H1 (cell line): Measurements from ENCODE around the gene SLC6A8. TPM values are rescaled to one million over a fixed set of nuclear protein-coding genes. Genes with fewer than 3 reads are reported as not detected.

ENCODE experiments used
- CTCF ChIA-PET: fragments of 300-600 bp; sonication (Branson Sonifier 250); formaldehyde crosslinking; loops from one replicate; lab custom pipeline; 2021; ENCODE audit not compliant: partially characterized antibody; lab: Charles Lee
- POLR2A ChIA-PET: fragments of 300-600 bp; sonication (Branson Sonifier 250); formaldehyde crosslinking; loops from one replicate; lab custom pipeline; 2021; ENCODE audit warnings: inconsistent platforms; ENCODE audit not compliant: partially characterized antibody; lab: Charles Lee
- DNase-seq, 2 experiments: peaks; one replicate each; pipeline versions ENCODE4 v3.0.0 to v3.0.0-alpha.2; 2010 to 2022; ENCODE audit warnings: low spot score in 2 of 2, low read depth in 1 of 2, mixed read lengths in 1 of 2
- FAIRE-seq: peaks from 2 replicates; lab custom pipeline; 2011; peaks lifted over from hg19 to GRCh38; lab: Jason Lieb, UNC
- H2AFZ ChIP-seq: 2 replicates; pipeline ENCODE4 v1.8.1; 2012; ENCODE audit warnings: low read length, inconsistent platforms
- H2AK5ac ChIP-seq: 2 replicates; pipeline ENCODE4 v1.6.1; 2013; ENCODE audit warnings: low read depth, low read length
- H2BK120ac ChIP-seq: replicated peaks from 2 replicates; pipeline ENCODE3; 2013; ENCODE audit warnings: low read depth, low read length, inconsistent platforms
- H2BK12ac ChIP-seq: 2 replicates; pipeline ENCODE4 v1.6.1; 2013; ENCODE audit warnings: low read depth, low read length
- H2BK15ac ChIP-seq: 2 replicates; pipeline ENCODE4 v1.6.1; 2013; ENCODE audit warnings: low read length
- H2BK20ac ChIP-seq: 2 replicates; pipeline ENCODE4 v1.6.1; 2013; ENCODE audit warnings: low read length
- H2BK5ac ChIP-seq: 2 replicates; pipeline ENCODE4 v1.6.1; 2013; ENCODE audit warnings: low read depth, low read length
- H3K14ac ChIP-seq: 2 replicates; pipeline ENCODE4 v1.6.1; 2013; ENCODE audit warnings: inconsistent platforms; ENCODE audit not compliant: insufficient read length
- H3K18ac ChIP-seq: 2 replicates; pipeline ENCODE4 v1.6.1; 2013; ENCODE audit warnings: low read length; ENCODE audit errors: extremely low read depth
- H3K23ac ChIP-seq: 2 replicates; pipeline ENCODE4 v1.6.1; 2013; ENCODE audit warnings: inconsistent platforms; ENCODE audit not compliant: insufficient read length
- H3K23me2 ChIP-seq: 2 replicates; pipeline ENCODE4 v1.6.1; 2013; ENCODE audit warnings: low read depth, low read length
- H3K27ac ChIP-seq: 2 replicates; pipeline ENCODE4 v1.6.1; 2011; ENCODE audit warnings: low read depth, low read length, inconsistent platforms
- H3K27me3 ChIP-seq, 4 experiments: replicated peaks in 1 of 4; 1 replicate in 1 of 4; 2 replicates in 3 of 4; pipeline versions ENCODE4 v1.6.1 to v1.8.1; 2011 to 2013; ENCODE audit warnings: low read length in 3 of 4, mild to moderate bottlenecking in 3 of 4, inconsistent platforms in 2 of 4, mixed read lengths in 2 of 4, moderate library complexity in 1 of 4; ENCODE audit not compliant: control insufficient read depth in 3 of 4, insufficient read depth in 3 of 4; ENCODE audit errors: extremely low read depth in 1 of 4
- H3K36me3 ChIP-seq, 4 experiments: 2 replicates each; pipeline versions ENCODE4 v1.6.1 to v1.8.1; 2011 to 2013; ENCODE audit warnings: mild to moderate bottlenecking in 4 of 4, low read length in 3 of 4, moderate library complexity in 2 of 4, control low read depth in 1 of 4, inconsistent platforms in 1 of 4; ENCODE audit not compliant: insufficient read depth in 4 of 4, control insufficient read depth in 2 of 4
- H3K4ac ChIP-seq: replicated peaks from 2 replicates; pipeline ENCODE3; 2013; ENCODE audit warnings: low read length, low read depth, mixed read lengths, inconsistent platforms; ENCODE audit not compliant: insufficient read length
- H3K4me1 ChIP-seq, 4 experiments: replicated peaks in 1 of 4; 1 replicate in 1 of 4; 2 replicates in 3 of 4; pipeline versions ENCODE4 v1.6.1 to v1.8.1; 2011 to 2013; ENCODE audit warnings: low read length in 3 of 4, inconsistent platforms in 2 of 4, mixed read lengths in 1 of 4; ENCODE audit not compliant: insufficient read depth in 4 of 4, control insufficient read depth in 3 of 4
- H3K4me2 ChIP-seq, 2 experiments: 2 replicates each; pipeline versions ENCODE4 v1.6.1 to v1.8.1; 2011 to 2013; ENCODE audit warnings: low read depth in 2 of 2, low read length in 2 of 2, control low read depth in 1 of 2, inconsistent platforms in 1 of 2, mild to moderate bottlenecking in 1 of 2; ENCODE audit not compliant: insufficient read depth in 1 of 2
- H3K4me3 ChIP-seq, 4 experiments: fragments of 200-600, 300-600 bp in 1 of 4; sonication (generic), shearing (Covaris generic), sonication (Bioruptor Twin) in 1 of 4; 2 replicates each; pipeline versions ENCODE4 v1.5.1 to v1.8.1; 2011 to 2016; ENCODE audit warnings: low read length in 4 of 4, low read depth in 3 of 4, control low read depth in 2 of 4, inconsistent platforms in 2 of 4, mild to moderate bottlenecking in 2 of 4, mixed read lengths in 1 of 4, moderate library complexity in 1 of 4; ENCODE audit not compliant: insufficient read depth in 2 of 4; ENCODE audit errors: extremely low read depth in 1 of 4
- H3K56ac ChIP-seq: replicated peaks from 2 replicates; pipeline ENCODE3; 2013; ENCODE audit warnings: low read depth, mild to moderate bottlenecking, mixed read lengths, low read length, inconsistent platforms; ENCODE audit not compliant: insufficient read length
- H3K79me1 ChIP-seq: 2 replicates; pipeline ENCODE4 v1.6.1; 2013; ENCODE audit warnings: low read depth, low read length, control low read depth
- H3K79me2 ChIP-seq, 2 experiments: 2 replicates each; pipeline versions ENCODE4 v1.6.1 to v1.8.1; 2012 to 2013; ENCODE audit warnings: low read length in 2 of 2, mild to moderate bottlenecking in 2 of 2, inconsistent platforms in 1 of 2; ENCODE audit not compliant: insufficient read depth in 2 of 2, control insufficient read depth in 1 of 2
- H3K9ac ChIP-seq, 4 experiments: replicated peaks in 1 of 4; 1 replicate in 1 of 4; 2 replicates in 3 of 4; pipeline versions ENCODE4 v1.6.1 to v1.8.1; 2011 to 2013; ENCODE audit warnings: low read depth in 3 of 4, low read length in 3 of 4, control low read depth in 2 of 4, mild to moderate bottlenecking in 2 of 4, moderate library complexity in 2 of 4, inconsistent platforms in 1 of 4; ENCODE audit errors: extremely low read depth in 1 of 4
- H3K9me3 ChIP-seq, 2 experiments: 2 replicates each; pipeline versions ENCODE4 v1.6.1 to v1.8.1; 2012 to 2013; ENCODE audit warnings: mild to moderate bottlenecking in 2 of 2, moderate library complexity in 2 of 2, control low read depth in 1 of 2, inconsistent platforms in 1 of 2, low read depth in 1 of 2, low read length in 1 of 2, mixed read lengths in 1 of 2; ENCODE audit not compliant: insufficient read depth in 2 of 2
- H4K20me1 ChIP-seq, 2 experiments: replicated peaks in 1 of 2; 2 replicates each; pipeline versions ENCODE3 to v1.8.1; 2011 to 2013; ENCODE audit warnings: inconsistent platforms in 2 of 2, low read length in 2 of 2, mild to moderate bottlenecking in 1 of 2; ENCODE audit not compliant: insufficient read depth in 2 of 2, control insufficient read depth in 1 of 2
- H4K5ac ChIP-seq: 2 replicates; pipeline ENCODE4 v1.6.1; 2013; ENCODE audit warnings: low read length, low read depth, mixed read lengths, inconsistent platforms; ENCODE audit not compliant: insufficient read length
- H4K8ac ChIP-seq: 2 replicates; pipeline ENCODE4 v1.8.0; 2013; ENCODE audit warnings: mild to moderate bottlenecking, moderate library complexity, low read length, inconsistent platforms; ENCODE audit not compliant: insufficient read depth; ENCODE audit errors: extremely low read depth
- H4K91ac ChIP-seq: replicated peaks from 2 replicates; pipeline ENCODE3; 2013; ENCODE audit warnings: low read length, mixed read lengths, inconsistent platforms; ENCODE audit not compliant: insufficient read length
- CHD2 ChIP-seq: IDR thresholded peaks from 2 replicates; pipeline ENCODE4 v1.6.1; 2012; ENCODE audit warnings: low read length, improper control_type of control experiment
- E2F6 ChIP-seq: IDR thresholded peaks from 2 replicates; pipeline ENCODE4 v1.6.1; 2012; ENCODE audit warnings: inconsistent platforms
- EP300 ChIP-seq, 2 experiments: IDR thresholded peaks; 1 replicate in 1 of 2; 2 replicates in 1 of 2; pipeline ENCODE4 v1.6.1; 2011 to 2012; ENCODE audit warnings: low read depth in 2 of 2, low read length in 2 of 2, mild to moderate bottlenecking in 2 of 2, borderline replicate concordance in 1 of 2, inconsistent platforms in 1 of 2, moderate library complexity in 1 of 2
- GABPA ChIP-seq: IDR thresholded peaks from 2 replicates; pipeline ENCODE4 v1.6.1; 2011; ENCODE audit warnings: mild to moderate bottlenecking, low read length, moderate library complexity, borderline replicate concordance; ENCODE audit not compliant: insufficient read depth
- GTF2F1 ChIP-seq: IDR thresholded peaks from 2 replicates; pipeline ENCODE4 v1.6.1; 2012; ENCODE audit warnings: low read depth, low read length, improper control_type of control experiment, borderline replicate concordance
- HDAC2 ChIP-seq, 2 experiments: fragments of 300-600 bp in 1 of 2; sonication (generic) in 1 of 2; IDR thresholded peaks; 2 replicates each; pipeline ENCODE4 v1.6.1; 2011 to 2012; ENCODE audit warnings: low read depth in 2 of 2, low read length in 2 of 2, mild to moderate bottlenecking in 2 of 2, moderate library complexity in 2 of 2, borderline replicate concordance in 1 of 2, inconsistent platforms in 1 of 2
- MAX ChIP-seq: IDR thresholded peaks from 2 replicates; pipeline ENCODE4 v1.6.1; 2012; ENCODE audit warnings: inconsistent platforms
- RBBP5 ChIP-seq: IDR thresholded peaks from 2 replicates; pipeline ENCODE4 v1.7.1; 2012; ENCODE audit warnings: low read depth, mild to moderate bottlenecking, inconsistent platforms, low read length, moderate library complexity, borderline replicate concordance
- TEAD4 ChIP-seq: IDR thresholded peaks from 2 replicates; pipeline ENCODE4 v1.6.1; 2012; ENCODE audit warnings: low read depth, low read length, inconsistent platforms, mixed read lengths
- WGBS, 2 experiments: shearing (Covaris generic) in 1 of 2; methylation state at CpG; one replicate each; pipeline versions ENCODE4 v1.1.6 to v1.1.7; 2013 to 2015; ENCODE audit warnings: low lambda C conversion rate in 2 of 2, mixed read lengths in 2 of 2, inconsistent platforms in 1 of 2, low coverage in 1 of 2, missing lambda C conversion rate in 1 of 2; ENCODE audit not compliant: insufficient replicate concordance in 2 of 2, insufficient coverage in 1 of 2, insufficient read length in 1 of 2; ENCODE audit errors: extremely low coverage in 1 of 2, missing lambda C conversion rate in 1 of 2; 5-methylcytosine and 5-hydroxymethylcytosine counted together
- polyA plus RNA-seq, 7 experiments: library from polyadenylated mRNA; depleted of rRNA in 3 of 7; stranded (reverse) in 5 of 7; unstranded in 2 of 7; fragments of >200 nt in 5 of 7; fragments of 200-250 nt in 2 of 7; gene quantifications; 1 replicate in 5 of 7; 2 replicates in 1 of 7; 4 replicates in 1 of 7; pipeline versions ENCODE4 v1.2.1 to v1.2.3, GENCODE V29; 2011 to 2013; ENCODE audit warnings: missing spikeins in 2 of 7, mixed read lengths in 2 of 7
- total RNA-seq: library from RNA; stranded (reverse); fragmentation: NEBNext Ultra II Directional; extraction: Animal tissue kit (Norgen Biotek cat#: 25700); gene quantifications from 2 replicates; pipeline ENCODE4 v1.2.1, GENCODE V29; 2021

The SLC6A8 gene
- total and polyA plus RNA-seq, 2 of the 8 experiments (the other 6 are each of a cell fraction or from before 2014, with no cell fraction given): 87.7 to 94.7 TPM

GRCh38 chrX:153696100-153696499, 8.4 kb downstream of the SLC6A8 start:
- H3K36me3 ChIP-seq: peaks cover 0 to 35% (median 12%) of the 10 kb centered on the region in 4 experiments; a peak in 6 of 8 replicates
- no peak overlapping the region for H3K9ac ChIP-seq
- H3K14ac ChIP-seq: no peak overlapping the region
- no peaks in the 10 kb centered on the region for H3K79me2 ChIP-seq
- CTCF ChIA-PET: interaction anchor here (1.1 to 2.3 kb wide), 3 partner anchors 9 to 11 kb away, joined by 3 to 10 read pairs (median 3); partner anchors contain the start of gene SLC6A8
- H2BK15ac ChIP-seq: no peak overlapping the region
- no peak for FAIRE-seq
- no peak overlapping the region for H3K56ac ChIP-seq
- H3K79me1 ChIP-seq: no peaks in the 10 kb centered on the region
- peaks cover 0 to 2% of the 10 kb centered on the region in 2 experiments for H4K20me1 ChIP-seq
- TF ChIP-seq GTF2F1 (no peak), HDAC2 (IDR thresholded peaks at IDR 0.05; ENCODE audit: borderline replicate concordance in 1 of 2, low read depth in 2 of 2, low read length in 2 of 2) (no peak), GABPA (no peak), RBBP5 (no peak), E2F6 (no peak), EP300 (IDR thresholded peaks at IDR 0.05; ENCODE audit: borderline replicate concordance in 1 of 2, low read depth in 2 of 2, low read length in 2 of 2) (no peak), MAX (no peak), CHD2 (no peak), TEAD4 (no peak)
- H4K5ac ChIP-seq: no peak overlapping the region
- no peak for DNase-seq
- no peak overlapping the region for H2AK5ac ChIP-seq
- H3K23me2 ChIP-seq: no peaks in the 10 kb centered on the region
- H2BK20ac ChIP-seq: no peak overlapping the region
- H3K9me3 ChIP-seq: no peaks in the 10 kb centered on the region
- no peak overlapping the region for H2AFZ ChIP-seq
- H3K4me1 ChIP-seq: no peaks in the 10 kb centered on the region; a peak in 1 of 7 replicates
- H2BK12ac ChIP-seq: no peak overlapping the region
- no peak overlapping the region for H3K4me3 ChIP-seq
- H4K8ac ChIP-seq: no peak overlapping the region
- H3K18ac ChIP-seq: no peak overlapping the region
- H2BK5ac ChIP-seq: no peak overlapping the region
- H3K23ac ChIP-seq: no peak overlapping the region
- POLR2A ChIA-PET: interaction anchor here (0.8 to 1.9 kb wide), 5 partner anchors 8 to 127 kb away, joined by 3 to 6 read pairs (median 3); no protein-coding TSS in a partner anchor
- H3K27me3 ChIP-seq: no peaks in the 10 kb centered on the region
- H2BK120ac ChIP-seq: no peak overlapping the region
- H4K91ac ChIP-seq: no peak overlapping the region
- H3K4ac ChIP-seq: no peak overlapping the region
- no peak overlapping the region for H3K27ac ChIP-seq
- H3K4me2 ChIP-seq: no peak overlapping the region
- WGBS, 2 experiments: 82% methylated on average over 7 of the region's 15 CpGs; no CpG with 5 or more reads in 1 of the 2 experiments
